Cardiac fibroblast (primary cell): Measurements from ENCODE around the gene FLT3LG.

ENCODE experiments used
- DNase-seq, 2 donors: peaks; one replicate each; pipeline versions ENCODE4 v3.0.0 to v3.0.0-alpha.2; 2010; ENCODE audit warnings: low read depth in 2 of 2
- H3K4me3 ChIP-seq, 2 donors: replicated peaks in 1 of 2; 1 replicate in 1 of 2; 2 replicates in 1 of 2; pipeline ENCODE4 v1.5.1; 2011; ENCODE audit warnings: low read depth in 2 of 2, low read length in 2 of 2, mild to moderate bottlenecking in 2 of 2, moderate library complexity in 1 of 2
- CTCF ChIP-seq: IDR thresholded peaks from one replicate; pipeline ENCODE4 v1.5.1; 2011; ENCODE audit warnings: low read depth, mild to moderate bottlenecking, low read length, inconsistent platforms

FLT3LG gene

GRCh38 chr19:49518033-49518432, 44.0 kb downstream of the FLT3LG start:
- no peak for DNase-seq
- H3K4me3 ChIP-seq, result no peak overlapping the region
- no peak for TF ChIP-seq CTCF

- H3K4me3 ChIP-seq, result no peak overlapping the region
- DNase-seq, result no peak
- TF ChIP-seq CTCF, result no peak
Observed at GRCh38 chr19:49520705-49521319, 46.8 kb downstream of the FLT3LG start.

- H3K4me3 ChIP-seq, result no peak overlapping the region
- TF ChIP-seq CTCF, result no peak
- DNase-seq, result no peak
Observed at GRCh38 chr19:49524812-49525455, 50.9 kb downstream of the FLT3LG start.

GRCh38 chr19:49528211-49528771, 54.3 kb downstream of the FLT3LG start:
- peak overlapping the region; percentile 64 to 74 for H3K4me3 ChIP-seq
- DNase-seq, result peak; percentile 66 to 77
- no peak for TF ChIP-seq CTCF

- DNase-seq, result no peak
- H3K4me3 ChIP-seq, result no peak overlapping the region
- no peak for TF ChIP-seq CTCF
Observed at GRCh38 chr19:49530708-49531107, 56.7 kb downstream of the FLT3LG start.

- no peak for TF ChIP-seq CTCF
- peak overlapping the region; percentile 47 to 57 for H3K4me3 ChIP-seq
- DNase-seq, result peak; percentile 50 to 61
Observed at GRCh38 chr19:49533551-49534488, 59.8 kb downstream of the FLT3LG start.
